ENCODE measurements around the gene PPA2. TPM values are rescaled to one million over a fixed set of nuclear protein-coding genes. Genes with fewer than 3 reads are reported as not detected.

PPA2 gene
- total RNA-seq, 4 donors from 2014 or later: 71.5 to 142 (median 73.0) TPM

GRCh38 chr4:105392858-105393257 lies 81.0 kb downstream of the PPA2 start:
- TF ChIP-seq POLR2A (IDR thresholded peaks at IDR 0.05) (no peak), POLR2AphosphoS5 (IDR thresholded peaks at IDR 0.05) (no peak), CTCF (IDR thresholded peaks at IDR 0.05) (no peak), EP300 (IDR thresholded peaks at IDR 0.05) (no peak)
- Histone ChIP-seq H3K36me3 (peaks cover 0 to 56% of the 10 kb centered on the region in 2 donors), H3K4me3 (no peak overlapping the region), H3K27me3 (no peaks in the 10 kb centered on the region), H3K9me3 (no peaks in the 10 kb centered on the region), H3K4me1 (no peaks in the 10 kb centered on the region), H3K27ac (no peak overlapping the region)
- 80 to 83% methylated on average over 4 of the region's 4 CpGs for WGBS, 2 donors (ENCODE audit: low coverage in 1 of 2)
- no peak for ATAC-seq

GRCh38 chr4:105389167-105389566 lies 84.7 kb downstream of the PPA2 start:
- TF ChIP-seq EP300 (IDR thresholded peaks at IDR 0.05): no peak
- TF ChIP-seq POLR2AphosphoS5 (IDR thresholded peaks at IDR 0.05): no peak
- TF ChIP-seq CTCF (IDR thresholded peaks at IDR 0.05): no peak
- TF ChIP-seq POLR2A (IDR thresholded peaks at IDR 0.05): no peak
- H3K27me3 ChIP-seq: no peaks in the 10 kb centered on the region
- no peak overlapping the region for H3K27ac ChIP-seq
- 57 to 71% methylated on average over 3 of the region's 3 CpGs for WGBS, 2 donors (ENCODE audit: low coverage in 1 of 2)
- no peaks in the 10 kb centered on the region for H3K9me3 ChIP-seq
- H3K36me3 ChIP-seq: peaks cover 0 to 41% of the 10 kb centered on the region in 2 donors
- no peak overlapping the region for H3K4me3 ChIP-seq
- H3K4me1 ChIP-seq: no peaks in the 10 kb centered on the region
- ATAC-seq: no peak

DNA sequence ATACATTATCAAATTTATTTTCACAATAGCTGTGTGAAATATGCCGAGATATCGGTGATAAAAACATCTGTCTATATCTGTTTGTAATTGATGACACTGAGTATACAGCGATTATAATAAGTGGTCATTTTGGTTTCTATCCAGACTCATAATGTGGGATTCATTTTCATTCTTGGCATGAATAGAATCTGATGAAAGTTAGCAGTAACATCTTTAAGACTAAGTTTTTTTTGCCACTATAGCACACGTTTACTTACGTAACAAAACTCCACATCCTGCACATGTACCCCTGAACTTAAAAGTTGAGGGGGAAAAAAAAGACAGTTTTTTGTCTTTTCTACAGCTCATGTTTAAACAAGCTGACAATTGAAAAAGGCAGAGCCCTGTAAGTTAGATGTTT lies 86.4 kb downstream of the PPA2 start:
- H3K9me3 ChIP-seq: no peaks in the 10 kb centered on the region
- H3K27me3 ChIP-seq: no peaks in the 10 kb centered on the region
- TF ChIP-seq EP300 (IDR thresholded peaks at IDR 0.05): no peak
- no peak for TF ChIP-seq POLR2A (IDR thresholded peaks at IDR 0.05)
- TF ChIP-seq CTCF (IDR thresholded peaks at IDR 0.05): no peak
- TF ChIP-seq POLR2AphosphoS5 (IDR thresholded peaks at IDR 0.05): no peak
- no peak overlapping the region for H3K4me3 ChIP-seq
- WGBS, 2 donors (ENCODE audit: low coverage in 1 of 2): 86 to 89% methylated on average over 5 of the region's 5 CpGs
- H3K4me1 ChIP-seq: no peaks in the 10 kb centered on the region
- no peak for ATAC-seq
- H3K27ac ChIP-seq: no peak overlapping the region
- peaks cover 0 to 41% of the 10 kb centered on the region in 2 donors for H3K36me3 ChIP-seq

GRCh38 chr4:105386012-105386411 lies 87.8 kb downstream of the PPA2 start:
- ATAC-seq: no peak
- WGBS, 2 donors (ENCODE audit: low coverage in 1 of 2): 50 to 54% methylated on average over 3 to 4 of the region's 4 CpGs
- Histone ChIP-seq H3K27me3 (no peaks in the 10 kb centered on the region), H3K36me3 (peaks cover 0 to 39% of the 10 kb centered on the region in 2 donors), H3K4me1 (no peaks in the 10 kb centered on the region), H3K9me3 (no peaks in the 10 kb centered on the region), H3K4me3 (no peak overlapping the region), H3K27ac (no peak overlapping the region)
- TF ChIP-seq CTCF (IDR thresholded peaks at IDR 0.05) (no peak), POLR2AphosphoS5 (IDR thresholded peaks at IDR 0.05) (no peak), POLR2A (IDR thresholded peaks at IDR 0.05) (no peak), EP300 (IDR thresholded peaks at IDR 0.05) (no peak)

DNA sequence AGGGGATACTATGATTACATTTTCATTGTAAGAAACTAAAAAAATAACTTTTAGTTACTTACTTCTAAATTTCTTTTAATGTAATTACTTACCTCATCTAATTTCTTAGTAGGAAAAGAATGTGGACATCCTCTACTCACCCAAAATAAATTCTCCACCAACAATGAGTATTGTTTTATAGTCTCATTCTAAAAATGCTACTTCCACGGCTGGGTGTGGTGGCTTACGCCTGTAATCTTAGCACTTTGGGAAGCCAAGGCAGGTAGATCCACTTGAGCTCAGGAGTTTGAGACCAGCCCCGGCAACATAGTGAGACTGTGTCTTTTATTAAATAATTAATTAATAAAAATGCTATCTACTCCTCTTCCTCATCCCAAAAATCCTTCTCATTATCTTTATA lies 99.8 kb downstream of the PPA2 start:
- 82 to 91% methylated on average over 3 of the region's 3 CpGs for WGBS, 2 donors (ENCODE audit: low coverage in 1 of 2)
- Histone ChIP-seq H3K4me1 (peaks cover 0 to 18% (median 0%) of the 10 kb centered on the region in 3 donors), H3K9me3 (no peaks in the 10 kb centered on the region), H3K36me3 (peaks cover 0 to 22% of the 10 kb centered on the region in 2 donors), H3K4me3 (no peak overlapping the region), H3K27ac (no peak overlapping the region), H3K27me3 (no peaks in the 10 kb centered on the region)
- TF ChIP-seq EP300 (IDR thresholded peaks at IDR 0.05): no peak
- TF ChIP-seq POLR2AphosphoS5 (IDR thresholded peaks at IDR 0.05): no peak
- ATAC-seq: no peak
